Measurements from ENCODE around the gene ABHD1. TPM values are rescaled to one million over a fixed set of nuclear protein-coding genes. Genes with fewer than 3 reads are reported as not detected.
A peak's percentile ranks its signal among the peaks of the same experiment; 100 is the strongest.

Gene ABHD1
- total RNA-seq, 4 donors from 2014 or later = 0.48 TPM; not detected in 3

- Histone ChIP-seq H3K4me3 (peak overlapping the region in 3 of 4 donors; percentile 35 to 59 (median 37)), H3K4me1 (peaks cover 18 to 67% (median 28%) of the 10 kb centered on the region in 4 donors)
Measured at GRCh38 chr2:27080603-27080936, 43.0 kb upstream of the ABHD1 start.

GRCh38 chr2:27081984-27082772, 41.4 kb upstream of the ABHD1 start:
- Histone ChIP-seq H3K36me3 (no peaks in the 10 kb centered on the region), H3K4me3 (peak overlapping the region in 1 of 4 donors; percentile 59), H3K27ac (peak overlapping the region; percentile 85 to 96 (median 93)), H3K4me1 (peaks cover 24 to 61% (median 32%) of the 10 kb centered on the region in 4 donors), H3K27me3 (no peaks in the 10 kb centered on the region), H3K9me3 (no peaks in the 10 kb centered on the region)
- no peak for DNase-seq
- in situ Hi-C loops (cut with MboI; ENCODE audit: low pct_ligation_motif_present in 1 of 4, low pct_unique_long_range_greater_than_20kb in 1 of 4, low sequenced_read_pairs in 3 of 4) = loop anchor here (10.0 to 25.0 kb wide), 2 partner anchors 117 to 120 kb away; partner anchors contain the start of gene MAPRE3 (in 3 of the 4)
- intact Hi-C loops (cut with DNase I; ENCODE audit: low total_unique reads) = no loop called here
- TF ChIP-seq CTCF (IDR thresholded peaks at IDR 0.05) = no peak
- TF ChIP-seq POLR2A (IDR thresholded peaks at IDR 0.05) = no peak
- TF ChIP-seq POLR2AphosphoS5 (IDR thresholded peaks at IDR 0.05) = no peak
- TF ChIP-seq EP300 (IDR thresholded peaks at IDR 0.05; ENCODE audit: low read depth) = no peak
- 82% methylated on average over 37 of the region's 38 CpGs; no CpG with 5 or more reads in 1 of the 2 donors for WGBS, 2 donors (ENCODE audit: low coverage in 1 of 2)

More at GRCh38 chr2:27080603-27080936, 43.0 kb upstream of the ABHD1 start:
- DNase-seq = no peak
- 82% methylated on average over 14 of the region's 14 CpGs; no CpG with 5 or more reads in 1 of the 2 donors for WGBS, 2 donors (ENCODE audit: low coverage in 1 of 2)
- no peak for TF ChIP-seq CTCF (IDR thresholded peaks at IDR 0.05)
- TF ChIP-seq POLR2AphosphoS5 (IDR thresholded peaks at IDR 0.05) = no peak
- no peak for TF ChIP-seq EP300 (IDR thresholded peaks at IDR 0.05; ENCODE audit: low read depth)
- TF ChIP-seq POLR2A (IDR thresholded peaks at IDR 0.05) = no peak
- Histone ChIP-seq H3K27ac (peak overlapping the region; percentile 92 to 96 (median 95)), H3K27me3 (no peaks in the 10 kb centered on the region), H3K36me3 (no peaks in the 10 kb centered on the region), H3K9me3 (no peaks in the 10 kb centered on the region)
- in situ Hi-C loops (cut with MboI; ENCODE audit: low pct_ligation_motif_present in 1 of 4, low pct_unique_long_range_greater_than_20kb in 1 of 4, low sequenced_read_pairs in 3 of 4) = loop anchor here (10.0 to 25.0 kb wide), 2 partner anchors 116 to 118 kb away; partner anchors contain the start of gene MAPRE3 (in 3 of the 4)
- intact Hi-C loops (cut with DNase I; ENCODE audit: low total_unique reads) = no loop called here

- in situ Hi-C loops (cut with MboI; ENCODE audit: low pct_ligation_motif_present in 1 of 4, low pct_unique_long_range_greater_than_20kb in 1 of 4, low sequenced_read_pairs in 3 of 4) (loop anchor here (10.0 to 25.0 kb wide), 2 partner anchors 118 to 121 kb away; partner anchors contain the start of gene MAPRE3 (in 3 of the 4)), intact Hi-C loops (cut with DNase I; ENCODE audit: low total_unique reads) (no loop called here)
- no peak overlapping the region for H3K4me3 ChIP-seq
- H3K27me3 ChIP-seq = no peaks in the 10 kb centered on the region
- no peak for DNase-seq
- H3K27ac ChIP-seq = peak overlapping the region in 2 of 4 donors; percentile 29 to 92
- no peaks in the 10 kb centered on the region for H3K9me3 ChIP-seq
- H3K36me3 ChIP-seq = no peaks in the 10 kb centered on the region
- H3K4me1 ChIP-seq = peaks cover 28 to 60% (median 36%) of the 10 kb centered on the region in 4 donors
- TF ChIP-seq CTCF (IDR thresholded peaks at IDR 0.05) = no peak
- no peak for TF ChIP-seq POLR2AphosphoS5 (IDR thresholded peaks at IDR 0.05)
- no peak for TF ChIP-seq EP300 (IDR thresholded peaks at IDR 0.05; ENCODE audit: low read depth)
- TF ChIP-seq POLR2A (IDR thresholded peaks at IDR 0.05) = no peak
- WGBS, 2 donors (ENCODE audit: low coverage in 1 of 2) = 90% methylated on average over 13 of the region's 27 CpGs; no CpG with 5 or more reads in 1 of the 2 donors
Measured at GRCh38 chr2:27082773-27083409, 40.7 kb upstream of the ABHD1 start.

All from transverse colon (tissue), 4 donors.